IMR-90 (cell line): ENCODE results near the gene SH3RF2.

ENCODE experiments used
- CTCF ChIP-seq: conservative IDR thresholded peaks from 2 replicates; pipeline ENCODE4 v1.5.1; 2012; ENCODE audit warnings: mild to moderate bottlenecking, low read depth, low read length, improper control_type of control experiment
- MAZ ChIP-seq: IDR thresholded peaks from 2 replicates; pipeline ENCODE4 v1.6.1; 2012; ENCODE audit warnings: low read depth, mild to moderate bottlenecking, low read length, improper control_type of control experiment, moderate library complexity, borderline replicate concordance
- RAD21 ChIP-seq: IDR thresholded peaks from 2 replicates; pipeline ENCODE4 v1.6.1; 2012; ENCODE audit warnings: low read length, improper control_type of control experiment
- SMC3 ChIP-seq: fragments of 150-350 bp; IDR thresholded peaks from 2 replicates; pipeline ENCODE4 v1.6.1; 2016; ENCODE audit warnings: low read depth, mild to moderate bottlenecking, antibody characterized with exemption, low read length, moderate library complexity

GRCh38 chr5:146105477-146105876 is 169.1 kb downstream of the SH3RF2 start, which contains the start of gene PLAC8L1:
- TF ChIP-seq CTCF (no peak), MAZ (no peak), RAD21 (no peak), SMC3 (no peak)
